ENCODE results near the gene ZNF688.

The ZNF688 gene

GRCh38 chr16:30534368-30535105, 37.0 kb downstream of the ZNF688 start, which contains the start of gene ZNF747:
TSS of gene ZNF747 (minus strand) at chr16:30534858. CDS start at chr16:30534679, 179 bp downstream.
- Histone ChIP-seq H3K36me3 (ENCODE audit: control insufficient read depth, insufficient read depth, low read length) (peaks cover 8% of the 10 kb centered on the region), H3K9me3 (ENCODE audit: control insufficient read depth, low read length) (no peaks in the 10 kb centered on the region), H3K27me3 (replicated peaks; ENCODE audit: control insufficient read depth, insufficient read depth, low read length, poor library complexity, severe bottlenecking) (no peaks in the 10 kb centered on the region), H3K4me3 (ENCODE audit: insufficient read depth, low read depth, low read length, poor library complexity, severe bottlenecking) (peak within 1 kb of the TSS; percentile 70), H3K27ac (ENCODE audit: insufficient read depth, low read length, poor library complexity, severe bottlenecking) (peak within 1 kb of the TSS; percentile 94), H3K4me1 (ENCODE audit: control insufficient read depth, insufficient read depth, low read length, poor library complexity, severe bottlenecking) (peaks cover 22% of the 10 kb centered on the region)
- DNase-seq: peak; percentile 81 to 87 (median 85)

GRCh38 chr16:30533748-30534367, 37.7 kb downstream of the ZNF688 start:
- no peaks in the 10 kb centered on the region for H3K9me3 ChIP-seq (ENCODE audit: control insufficient read depth, low read length)
- peaks cover 8% of the 10 kb centered on the region for H3K36me3 ChIP-seq (ENCODE audit: control insufficient read depth, insufficient read depth, low read length)
- H3K27me3 ChIP-seq (replicated peaks; ENCODE audit: control insufficient read depth, insufficient read depth, low read length, poor library complexity, severe bottlenecking): no peaks in the 10 kb centered on the region
- peak overlapping the region; percentile 70 for H3K4me3 ChIP-seq (ENCODE audit: insufficient read depth, low read depth, low read length, poor library complexity, severe bottlenecking)
- no peak for DNase-seq
- peak overlapping the region; percentile 94 for H3K27ac ChIP-seq (ENCODE audit: insufficient read depth, low read length, poor library complexity, severe bottlenecking)
- peaks cover 22% of the 10 kb centered on the region for H3K4me1 ChIP-seq (ENCODE audit: control insufficient read depth, insufficient read depth, low read length, poor library complexity, severe bottlenecking)

- Histone ChIP-seq H3K36me3 (ENCODE audit: control insufficient read depth, insufficient read depth, low read length) (peaks cover 8% of the 10 kb centered on the region), H3K4me1 (ENCODE audit: control insufficient read depth, insufficient read depth, low read length, poor library complexity, severe bottlenecking) (peaks cover 22% of the 10 kb centered on the region), H3K27me3 (replicated peaks; ENCODE audit: control insufficient read depth, insufficient read depth, low read length, poor library complexity, severe bottlenecking) (no peaks in the 10 kb centered on the region), H3K4me3 (ENCODE audit: insufficient read depth, low read depth, low read length, poor library complexity, severe bottlenecking) (no peak overlapping the region), H3K27ac (ENCODE audit: insufficient read depth, low read length, poor library complexity, severe bottlenecking) (peak overlapping the region; percentile 35), H3K9me3 (ENCODE audit: control insufficient read depth, low read length) (no peaks in the 10 kb centered on the region)
- DNase-seq: no peak
These were observed 38.4 kb downstream of the ZNF688 start for GRCh38 chr16:30533146-30533522.

- Histone ChIP-seq H3K9me3 (ENCODE audit: control insufficient read depth, low read length) (no peaks in the 10 kb centered on the region), H3K27me3 (replicated peaks; ENCODE audit: control insufficient read depth, insufficient read depth, low read length, poor library complexity, severe bottlenecking) (no peaks in the 10 kb centered on the region), H3K36me3 (ENCODE audit: control insufficient read depth, insufficient read depth, low read length) (peaks cover 8% of the 10 kb centered on the region), H3K27ac (ENCODE audit: insufficient read depth, low read length, poor library complexity, severe bottlenecking) (no peak overlapping the region), H3K4me1 (ENCODE audit: control insufficient read depth, insufficient read depth, low read length, poor library complexity, severe bottlenecking) (peaks cover 26% of the 10 kb centered on the region), H3K4me3 (ENCODE audit: insufficient read depth, low read depth, low read length, poor library complexity, severe bottlenecking) (no peak overlapping the region)
- DNase-seq: no peak
These were observed 39.0 kb downstream of the ZNF688 start for GRCh38 chr16:30532285-30533145.

- no peaks in the 10 kb centered on the region for H3K9me3 ChIP-seq (ENCODE audit: control insufficient read depth, low read length)
- peaks cover 8% of the 10 kb centered on the region for H3K36me3 ChIP-seq (ENCODE audit: control insufficient read depth, insufficient read depth, low read length)
- H3K27me3 ChIP-seq (replicated peaks; ENCODE audit: control insufficient read depth, insufficient read depth, low read length, poor library complexity, severe bottlenecking): no peaks in the 10 kb centered on the region
- DNase-seq: no peak
- H3K27ac ChIP-seq (ENCODE audit: insufficient read depth, low read length, poor library complexity, severe bottlenecking): peak overlapping the region; percentile 29
- H3K4me3 ChIP-seq (ENCODE audit: insufficient read depth, low read depth, low read length, poor library complexity, severe bottlenecking): no peak overlapping the region
- H3K4me1 ChIP-seq (ENCODE audit: control insufficient read depth, insufficient read depth, low read length, poor library complexity, severe bottlenecking): peaks cover 26% of the 10 kb centered on the region
These were observed 41.1 kb downstream of the ZNF688 start for GRCh38 chr16:30530163-30531037.

GRCh38 chr16:30528799-30529457, 42.6 kb downstream of the ZNF688 start:
- Histone ChIP-seq H3K36me3 (ENCODE audit: control insufficient read depth, insufficient read depth, low read length) (peaks cover 8% of the 10 kb centered on the region), H3K27ac (ENCODE audit: insufficient read depth, low read length, poor library complexity, severe bottlenecking) (no peak overlapping the region), H3K4me3 (ENCODE audit: insufficient read depth, low read depth, low read length, poor library complexity, severe bottlenecking) (no peak overlapping the region), H3K27me3 (replicated peaks; ENCODE audit: control insufficient read depth, insufficient read depth, low read length, poor library complexity, severe bottlenecking) (no peaks in the 10 kb centered on the region), H3K9me3 (ENCODE audit: control insufficient read depth, low read length) (no peaks in the 10 kb centered on the region), H3K4me1 (ENCODE audit: control insufficient read depth, insufficient read depth, low read length, poor library complexity, severe bottlenecking) (peaks cover 20% of the 10 kb centered on the region)
- DNase-seq: no peak

- no peak for DNase-seq
- H3K36me3 ChIP-seq (ENCODE audit: control insufficient read depth, insufficient read depth, low read length): peaks cover 7% of the 10 kb centered on the region
- no peaks in the 10 kb centered on the region for H3K27me3 ChIP-seq (replicated peaks; ENCODE audit: control insufficient read depth, insufficient read depth, low read length, poor library complexity, severe bottlenecking)
- H3K4me3 ChIP-seq (ENCODE audit: insufficient read depth, low read depth, low read length, poor library complexity, severe bottlenecking): peak overlapping the region; percentile 90
- H3K9me3 ChIP-seq (ENCODE audit: control insufficient read depth, low read length): no peaks in the 10 kb centered on the region
- peaks cover 12% of the 10 kb centered on the region for H3K4me1 ChIP-seq (ENCODE audit: control insufficient read depth, insufficient read depth, low read length, poor library complexity, severe bottlenecking)
- peak overlapping the region; percentile 63 for H3K27ac ChIP-seq (ENCODE audit: insufficient read depth, low read length, poor library complexity, severe bottlenecking)
These were observed 43.8 kb downstream of the ZNF688 start for GRCh38 chr16:30527635-30528178.

GRCh38 chr16:30526823-30527634, 44.5 kb downstream of the ZNF688 start:
- peak; percentile 84 to 89 (median 85) for DNase-seq
- Histone ChIP-seq H3K27me3 (replicated peaks; ENCODE audit: control insufficient read depth, insufficient read depth, low read length, poor library complexity, severe bottlenecking) (no peaks in the 10 kb centered on the region), H3K4me3 (ENCODE audit: insufficient read depth, low read depth, low read length, poor library complexity, severe bottlenecking) (peak overlapping the region; percentile 90), H3K9me3 (ENCODE audit: control insufficient read depth, low read length) (no peaks in the 10 kb centered on the region), H3K36me3 (ENCODE audit: control insufficient read depth, insufficient read depth, low read length) (peaks cover 3% of the 10 kb centered on the region), H3K4me1 (ENCODE audit: control insufficient read depth, insufficient read depth, low read length, poor library complexity, severe bottlenecking) (peaks cover 12% of the 10 kb centered on the region), H3K27ac (ENCODE audit: insufficient read depth, low read length, poor library complexity, severe bottlenecking) (peak overlapping the region; percentile 63)

Measured in effector memory CD4-positive, alpha-beta T cell (primary cell).